Heart left ventricle (tissue), 16 donors: ENCODE measurements around the gene RASEF. TPM values are rescaled to one million over a fixed set of nuclear protein-coding genes. Genes with fewer than 3 reads are reported as not detected.
"Not testable (repeated sequence)": the region's sequence is repeated elsewhere in the genome, so short reads cannot be mapped to it uniquely, and the experiment has no call there.

ENCODE experiments used
- ATAC-seq, 4 donors: fragments of 200-7000 bp; cut with Tn5 transposase; one replicate each; pipeline ENCODE4 v1.9.1; 2020 to 2022; ENCODE audit warnings: moderate library complexity in 4 of 4, mild to moderate bottlenecking in 3 of 4, moderate number of reproducible peaks in 1 of 4
- DNase-seq, 5 donors: peaks; one replicate each; pipeline ENCODE4 v3.0.0-alpha.2; 2020
- H3K27ac ChIP-seq, 12 donors: fragments of 200-600 bp; sonication (generic) in 4 of 12; one replicate each; pipeline versions ENCODE4 v1.5.0 to v1.8.0; 2016 to 2022; ENCODE audit warnings: mild to moderate bottlenecking in 2 of 12
- H3K27me3 ChIP-seq, 9 donors: fragments of 200-600 bp; sonication (generic) in 2 of 9; one replicate each; pipeline versions ENCODE4 v1.5.1 to v1.8.0; 2016 to 2022; ENCODE audit warnings: mild to moderate bottlenecking in 3 of 9
- H3K36me3 ChIP-seq, 9 donors: fragments of 200-600 bp; sonication (generic) in 2 of 9; one replicate each; pipeline versions ENCODE4 v1.5.0 to v1.8.0; 2018 to 2022; ENCODE audit warnings: mild to moderate bottlenecking in 2 of 9
- H3K4me1 ChIP-seq, 12 donors: fragments of 200-600 bp; sonication (generic) in 4 of 12; one replicate each; pipeline versions ENCODE4 v1.5.0 to v1.8.0; 2016 to 2022; ENCODE audit warnings: mild to moderate bottlenecking in 3 of 12
- H3K4me3 ChIP-seq, 12 donors: fragments of 200-600 bp; sonication (generic) in 4 of 12; one replicate each; pipeline versions ENCODE4 v1.5.0 to v1.8.0; 2017 to 2022; ENCODE audit warnings: mild to moderate bottlenecking in 9 of 12, moderate library complexity in 4 of 12
- H3K9me3 ChIP-seq, 12 donors: fragments of 200-600 bp; sonication (generic) in 4 of 12; one replicate each; pipeline versions ENCODE4 v1.5.0 to v1.8.0; 2016 to 2022; ENCODE audit warnings: mild to moderate bottlenecking in 1 of 12
- CTCF ChIP-seq, 12 donors: fragments of 200-600 bp; sonication (generic) in 4 of 12; IDR thresholded peaks; one replicate each; pipeline versions ENCODE4 v1.5.0 to v1.8.0; 2018 to 2022; ENCODE audit warnings: antibody characterized with exemption in 12 of 12, mild to moderate bottlenecking in 5 of 12
- POLR2A ChIP-seq, 2 donors: fragments of 450-650 bp; IDR thresholded peaks; one replicate each; pipeline ENCODE4 v1.6.1; 2017; ENCODE audit warnings: antibody characterized with exemption in 2 of 2, mild to moderate bottlenecking in 2 of 2, moderate library complexity in 2 of 2
- WGBS, 4 donors: extraction: QIAGEN DNeasy Blood & Tissue Kit in 2 of 4; methylation state at CpG; one replicate each; pipeline versions ENCODE4 v1.1.5 to v1.1.7; 2013 to 2018; 5-methylcytosine and 5-hydroxymethylcytosine counted together
- intact Hi-C, 10 donors: fragments of 100-400 bp; cut with DNase I; formaldehyde crosslinking; loops; one replicate each; pipeline versions ENCODE4 v1.11.1 to v1.14.2; 2022
- polyA plus RNA-seq, 2 donors: library from polyadenylated mRNA; stranded (reverse); fragments of 200-250 nt; gene quantifications; one replicate each; pipeline ENCODE4 v1.2.3, GENCODE V29; 2013
- total RNA-seq, 9 donors: library from RNA; depleted of rRNA in 2 of 9; stranded (reverse); fragments of >200 nt in 2 of 9; fragmentation: NEBNext Ultra II Directional in 3 of 9; extraction: Animal tissue kit (Norgen Biotek cat#: 25700) in 3 of 9; gene quantifications; one replicate each; pipeline versions ENCODE4 v1.1.0 to v1.2.4, GENCODE V29; 2016 to 2023
- donor health status: ischemic (EF 13 %, LVEDD 7.1; RV severe dilation, severe dysfunction).
- donor health status: healthy with polysubstance abuse.
- donor health status: DM: no; HTN: yes; CAD: no.
- donor health status: DM: no; HTN: no; CAD: no.
- donor health status: ischemic (EF 25% LVEDD 6.9; RV normal size, moderate dysfunction).
- donor health status: ischemic (EF 25% LVEDD 5.7; RV mildly dilated, moderate dysfunction).
- donor health status: healthy.
- donor health status: DM: yes; HTN: yes; CAD: no.
- donor health status: ischemic (EF 35%, LVEDD 5.7; RV mildly dilated, moderate dysfunction).
- donor health status: nonischemic (EF 11% LVEDD 7.7; RV severe dilation, severe dysfunction).
- donor health status: DM: yes; HTN: yes; CAD: no.
- donor health status: PGD.
- donor health status: ischemic (EF 29% LVEDD 5.4; RV normal size, mild dysfunction).
- donor health status: nonischemic (EF 23%, LVEDD 6.1; RV moderate dilation, normal function).

RASEF gene
- total and polyA plus RNA-seq, 11 donors, result 0.05 to 0.20 (median 0.08) TPM; not detected in 4

DNA sequence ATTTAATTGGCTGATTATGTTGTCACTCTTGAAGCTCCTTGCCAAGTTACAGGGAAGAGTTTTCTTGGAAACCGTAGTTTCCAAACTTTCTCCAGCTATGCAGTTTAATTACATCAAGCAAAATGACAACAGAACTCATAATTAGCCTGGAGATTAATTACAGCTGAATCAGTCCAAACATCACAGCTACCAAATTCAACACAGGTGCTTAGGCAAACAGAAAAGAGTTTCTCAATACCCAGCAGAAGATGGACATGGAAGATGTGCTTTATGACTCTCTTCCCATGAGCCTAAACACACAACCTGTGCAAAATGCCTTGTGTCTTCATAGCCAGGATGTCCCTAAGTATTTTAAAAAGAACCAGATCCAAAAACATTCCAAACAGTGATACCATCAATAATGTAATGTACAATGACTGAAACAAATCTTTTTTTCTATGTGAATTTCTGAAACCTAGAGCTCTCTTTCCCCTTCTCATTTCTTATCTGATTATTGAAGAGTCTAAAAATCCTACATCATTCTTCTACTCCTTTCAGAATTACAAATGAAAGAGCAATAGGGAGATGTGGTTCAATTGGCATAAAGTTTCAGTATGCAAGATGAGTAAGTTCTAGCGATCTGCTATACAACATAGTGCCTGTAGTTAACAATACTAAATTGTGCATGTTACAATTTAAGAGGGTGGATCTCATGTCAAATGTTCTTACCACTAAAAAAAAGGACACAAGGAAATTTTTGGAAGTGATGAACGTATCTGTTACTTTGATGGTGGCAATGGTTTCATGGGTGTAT, 124.3 kb downstream of the RASEF start:
- 75 to 85% (median 82%) methylated on average over 3 of the region's 3 CpGs for WGBS, 4 donors
- Histone ChIP-seq H3K36me3 (no peaks in the 10 kb centered on the region), H3K4me3 (no peak overlapping the region), H3K9me3 (no peaks in the 10 kb centered on the region), H3K4me1 (no peaks in the 10 kb centered on the region), H3K27ac (no peak overlapping the region), H3K27me3 (no peaks in the 10 kb centered on the region)
- TF ChIP-seq CTCF (IDR thresholded peaks at IDR 0.05) (no peak), POLR2A (IDR thresholded peaks at IDR 0.05) (no peak)
- intact Hi-C loops, result no loop called here
- ATAC-seq (no peak), DNase-seq (no peak)

GRCh38 chr9:82936561-82936960, 126.4 kb downstream of the RASEF start:
- H3K9me3 ChIP-seq, ATAC-seq, intact Hi-C loops, H3K27me3 ChIP-seq, H3K4me3 ChIP-seq, H3K4me1 ChIP-seq, DNase-seq, H3K27ac ChIP-seq, H3K36me3 ChIP-seq: not testable (repeated sequence)
- 90 to 96% (median 93%) methylated on average over 7 of the region's 7 CpGs for WGBS, 4 donors

DNA sequence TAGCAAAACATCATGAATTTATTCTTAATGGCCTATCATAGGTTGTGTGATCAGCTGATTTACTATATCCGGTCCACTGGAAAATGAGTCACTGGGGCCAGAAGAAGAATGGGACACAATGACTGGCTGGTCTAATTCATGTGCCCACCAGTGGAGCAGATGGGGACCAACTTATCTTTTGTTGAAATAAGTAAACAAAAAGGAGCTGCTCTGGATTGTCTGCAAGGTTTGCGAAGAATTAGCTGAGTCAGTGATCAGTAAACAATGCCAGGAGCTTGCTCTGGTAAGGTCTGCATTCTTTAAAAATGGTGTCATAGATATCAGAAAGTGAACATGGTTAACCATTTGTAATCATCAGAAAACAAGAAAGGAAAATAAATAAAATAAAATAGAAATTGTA, 128.0 kb downstream of the RASEF start:
- H3K36me3 ChIP-seq, result no peaks in the 10 kb centered on the region
- no peak overlapping the region for H3K27ac ChIP-seq
- 57 to 70% (median 63%) methylated on average over 2 of the region's 2 CpGs for WGBS, 4 donors
- intact Hi-C loops, result no loop called here
- H3K4me3 ChIP-seq, result no peak overlapping the region
- no peaks in the 10 kb centered on the region for H3K9me3 ChIP-seq
- no peak for DNase-seq
- TF ChIP-seq POLR2A (IDR thresholded peaks at IDR 0.05) (no peak), CTCF (IDR thresholded peaks at IDR 0.05) (no peak)
- no peaks in the 10 kb centered on the region for H3K4me1 ChIP-seq
- H3K27me3 ChIP-seq, result no peaks in the 10 kb centered on the region
- no peak for ATAC-seq

- intact Hi-C loops, H3K4me3 ChIP-seq, DNase-seq, H3K27ac ChIP-seq, H3K4me1 ChIP-seq, H3K36me3 ChIP-seq, H3K27me3 ChIP-seq, ATAC-seq, H3K9me3 ChIP-seq: not testable (repeated sequence)
- WGBS, 4 donors, result 47 to 69% (median 55%) methylated on average over 1 of the region's 1 CpG
Observed at GRCh38 chr9:82934025-82934424, 128.9 kb downstream of the RASEF start.

DNA sequence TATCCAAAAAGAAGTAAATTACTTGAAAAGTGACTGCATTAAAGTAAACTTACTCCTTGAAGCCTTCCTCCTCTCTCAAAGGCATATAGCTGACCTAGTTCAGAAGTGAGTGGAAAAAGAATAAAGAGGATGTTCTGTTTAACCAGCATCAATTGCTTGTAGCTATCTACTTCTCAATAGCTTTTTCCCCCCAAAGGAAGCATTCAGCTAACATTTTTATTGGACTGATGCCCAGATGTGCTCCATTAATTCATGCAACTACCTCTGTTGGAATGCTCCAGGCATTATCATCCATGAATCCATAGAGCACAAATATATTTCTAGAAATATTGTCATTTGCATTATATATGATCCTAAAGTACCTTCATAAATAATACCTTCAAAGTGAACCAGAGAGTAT, 132.8 kb downstream of the RASEF start:
- H3K4me3 ChIP-seq, result no peak overlapping the region
- DNase-seq (no peak), ATAC-seq (no peak)
- no peaks in the 10 kb centered on the region for H3K9me3 ChIP-seq
- TF ChIP-seq CTCF (IDR thresholded peaks at IDR 0.05), result no peak
- no peak overlapping the region for H3K27ac ChIP-seq
- H3K36me3 ChIP-seq, result no peaks in the 10 kb centered on the region
- intact Hi-C loops, result no loop called here
- H3K4me1 ChIP-seq, result no peaks in the 10 kb centered on the region
- H3K27me3 ChIP-seq, result no peaks in the 10 kb centered on the region
